ENCODE measurements around the gene BACH2. TPM values are rescaled to one million over a fixed set of nuclear protein-coding genes. Genes with fewer than 3 reads are reported as not detected.

Gene BACH2
- total and polyA plus RNA-seq, 2 experiments from 2014 or later = 1.6 to 5.7 TPM

GRCh38 chr6:90216072-90216977, 80.3 kb downstream of the BACH2 start (continued):
- TF ChIP-seq JUNB (IDR thresholded peaks at IDR 0.05; ENCODE audit: unreplicated experiment) (no peak), POLR2AphosphoS5 (IDR thresholded peaks at IDR 0.05; ENCODE audit: low read depth) (no peak), EZH2phosphoT487 (IDR thresholded peaks at IDR 0.05; ENCODE audit: unreplicated experiment) (no peak), NANOG (IDR thresholded peaks at IDR 0.05; ENCODE audit: borderline replicate concordance) (no peak), ZNF114 (CRISPR knock-in tag; IDR thresholded peaks at IDR 0.05) (no peak)
- TF ChIP-seq, protein P1, sequence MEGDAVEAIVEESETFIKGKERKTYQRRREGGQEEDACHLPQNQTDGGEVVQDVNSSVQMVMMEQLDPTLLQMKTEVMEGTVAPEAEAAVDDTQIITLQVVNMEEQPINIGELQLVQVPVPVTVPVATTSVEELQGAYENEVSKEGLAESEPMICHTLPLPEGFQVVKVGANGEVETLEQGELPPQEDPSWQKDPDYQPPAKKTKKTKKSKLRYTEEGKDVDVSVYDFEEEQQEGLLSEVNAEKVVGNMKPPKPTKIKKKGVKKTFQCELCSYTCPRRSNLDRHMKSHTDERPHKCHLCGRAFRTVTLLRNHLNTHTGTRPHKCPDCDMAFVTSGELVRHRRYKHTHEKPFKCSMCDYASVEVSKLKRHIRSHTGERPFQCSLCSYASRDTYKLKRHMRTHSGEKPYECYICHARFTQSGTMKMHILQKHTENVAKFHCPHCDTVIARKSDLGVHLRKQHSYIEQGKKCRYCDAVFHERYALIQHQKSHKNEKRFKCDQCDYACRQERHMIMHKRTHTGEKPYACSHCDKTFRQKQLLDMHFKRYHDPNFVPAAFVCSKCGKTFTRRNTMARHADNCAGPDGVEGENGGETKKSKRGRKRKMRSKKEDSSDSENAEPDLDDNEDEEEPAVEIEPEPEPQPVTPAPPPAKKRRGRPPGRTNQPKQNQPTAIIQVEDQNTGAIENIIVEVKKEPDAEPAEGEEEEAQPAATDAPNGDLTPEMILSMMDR (conservative IDR thresholded peaks at IDR 0.05; ENCODE audit: low read depth in 2 of 2) = no peak

- ATAC-seq (no peak), DNase-seq (ENCODE audit: low spot score) (no peak)
- H3K9me3 Mint-ChIP-seq = no peaks in the 10 kb centered on the region
- Histone ChIP-seq H3K4me2 (no peak overlapping the region), H3K36me3 (ENCODE audit: insufficient read depth) (no peaks in the 10 kb centered on the region), H3K9me2 (ENCODE audit: insufficient read depth) (peaks cover 3% of the 10 kb centered on the region; the same call in 1 of the 2 replicates), H3F3A (replicated peaks; ENCODE audit: low read depth) (no peaks in the 10 kb centered on the region), H3K79me2 (replicated peaks; ENCODE audit: insufficient read depth) (no peaks in the 10 kb centered on the region), H3K27me3 (ENCODE audit: insufficient read depth) (no peaks in the 10 kb centered on the region), H3K4me1 (ENCODE audit: insufficient read depth) (peaks cover 38% of the 10 kb centered on the region), H3K27ac (ENCODE audit: low read depth) (no peak overlapping the region), H4K20me1 (replicated peaks; ENCODE audit: insufficient read depth) (no peaks in the 10 kb centered on the region), H2AFZ (no peak overlapping the region), H3K4me3 (no peak overlapping the region)
- H3K27me3 Mint-ChIP-seq (ENCODE audit: insufficient read depth, low read depth, poor library complexity) = peaks cover 2% of the 10 kb centered on the region
- H3K36me3 Mint-ChIP-seq (ENCODE audit: low read depth) = no peaks in the 10 kb centered on the region
- no peak overlapping the region for H3K4me3 Mint-ChIP-seq
- no peaks in the 10 kb centered on the region; the same call in 2 of the 3 replicates for H3K4me1 Mint-ChIP-seq
- TF ChIP-seq, protein P2, sequence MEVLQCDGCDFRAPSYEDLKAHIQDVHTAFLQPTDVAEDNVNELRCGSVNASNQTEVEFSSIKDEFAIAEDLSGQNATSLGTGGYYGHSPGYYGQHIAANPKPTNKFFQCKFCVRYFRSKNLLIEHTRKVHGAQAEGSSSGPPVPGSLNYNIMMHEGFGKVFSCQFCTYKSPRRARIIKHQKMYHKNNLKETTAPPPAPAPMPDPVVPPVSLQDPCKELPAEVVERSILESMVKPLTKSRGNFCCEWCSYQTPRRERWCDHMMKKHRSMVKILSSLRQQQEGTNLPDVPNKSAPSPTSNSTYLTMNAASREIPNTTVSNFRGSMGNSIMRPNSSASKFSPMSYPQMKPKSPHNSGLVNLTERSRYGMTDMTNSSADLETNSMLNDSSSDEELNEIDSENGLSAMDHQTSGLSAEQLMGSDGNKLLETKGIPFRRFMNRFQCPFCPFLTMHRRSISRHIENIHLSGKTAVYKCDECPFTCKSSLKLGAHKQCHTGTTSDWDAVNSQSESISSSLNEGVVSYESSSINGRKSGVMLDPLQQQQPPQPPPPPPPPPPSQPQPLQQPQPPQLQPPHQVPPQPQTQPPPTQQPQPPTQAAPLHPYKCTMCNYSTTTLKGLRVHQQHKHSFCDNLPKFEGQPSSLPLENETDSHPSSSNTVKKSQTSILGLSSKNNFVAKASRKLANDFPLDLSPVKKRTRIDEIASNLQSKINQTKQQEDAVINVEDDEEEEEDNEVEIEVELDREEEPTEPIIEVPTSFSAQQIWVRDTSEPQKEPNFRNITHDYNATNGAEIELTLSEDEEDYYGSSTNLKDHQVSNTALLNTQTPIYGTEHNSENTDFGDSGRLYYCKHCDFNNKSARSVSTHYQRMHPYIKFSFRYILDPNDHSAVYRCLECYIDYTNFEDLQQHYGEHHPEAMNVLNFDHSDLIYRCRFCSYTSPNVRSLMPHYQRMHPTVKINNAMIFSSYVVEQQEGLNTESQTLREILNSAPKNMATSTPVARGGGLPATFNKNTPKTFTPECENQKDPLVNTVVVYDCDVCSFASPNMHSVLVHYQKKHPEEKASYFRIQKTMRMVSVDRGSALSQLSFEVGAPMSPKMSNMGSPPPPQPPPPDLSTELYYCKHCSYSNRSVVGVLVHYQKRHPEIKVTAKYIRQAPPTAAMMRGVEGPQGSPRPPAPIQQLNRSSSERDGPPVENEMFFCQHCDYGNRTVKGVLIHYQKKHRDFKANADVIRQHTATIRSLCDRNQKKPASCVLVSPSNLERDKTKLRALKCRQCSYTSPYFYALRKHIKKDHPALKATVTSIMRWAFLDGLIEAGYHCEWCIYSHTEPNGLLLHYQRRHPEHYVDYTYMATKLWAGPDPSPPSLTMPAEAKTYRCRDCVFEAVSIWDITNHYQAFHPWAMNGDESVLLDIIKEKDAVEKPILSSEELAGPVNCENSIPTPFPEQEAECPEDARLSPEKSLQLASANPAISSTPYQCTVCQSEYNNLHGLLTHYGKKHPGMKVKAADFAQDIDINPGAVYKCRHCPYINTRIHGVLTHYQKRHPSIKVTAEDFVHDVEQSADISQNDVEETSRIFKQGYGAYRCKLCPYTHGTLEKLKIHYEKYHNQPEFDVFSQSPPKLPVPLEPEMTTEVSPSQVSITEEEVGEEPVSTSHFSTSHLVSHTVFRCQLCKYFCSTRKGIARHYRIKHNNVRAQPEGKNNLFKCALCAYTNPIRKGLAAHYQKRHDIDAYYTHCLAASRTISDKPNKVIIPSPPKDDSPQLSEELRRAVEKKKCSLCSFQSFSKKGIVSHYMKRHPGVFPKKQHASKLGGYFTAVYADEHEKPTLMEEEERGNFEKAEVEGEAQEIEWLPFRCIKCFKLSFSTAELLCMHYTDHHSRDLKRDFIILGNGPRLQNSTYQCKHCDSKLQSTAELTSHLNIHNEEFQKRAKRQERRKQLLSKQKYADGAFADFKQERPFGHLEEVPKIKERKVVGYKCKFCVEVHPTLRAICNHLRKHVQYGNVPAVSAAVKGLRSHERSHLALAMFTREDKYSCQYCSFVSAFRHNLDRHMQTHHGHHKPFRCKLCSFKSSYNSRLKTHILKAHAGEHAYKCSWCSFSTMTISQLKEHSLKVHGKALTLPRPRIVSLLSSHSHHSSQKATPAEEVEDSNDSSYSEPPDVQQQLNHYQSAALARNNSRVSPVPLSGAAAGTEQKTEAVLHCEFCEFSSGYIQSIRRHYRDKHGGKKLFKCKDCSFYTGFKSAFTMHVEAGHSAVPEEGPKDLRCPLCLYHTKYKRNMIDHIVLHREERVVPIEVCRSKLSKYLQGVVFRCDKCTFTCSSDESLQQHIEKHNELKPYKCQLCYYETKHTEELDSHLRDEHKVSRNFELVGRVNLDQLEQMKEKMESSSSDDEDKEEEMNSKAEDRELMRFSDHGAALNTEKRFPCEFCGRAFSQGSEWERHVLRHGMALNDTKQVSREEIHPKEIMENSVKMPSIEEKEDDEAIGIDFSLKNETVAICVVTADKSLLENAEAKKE (CRISPR knock-in tag; IDR thresholded peaks at IDR 0.05) = no peak
- TF ChIP-seq ZNF114 (CRISPR knock-in tag; IDR thresholded peaks at IDR 0.05) (no peak), ETS1 (IDR thresholded peaks at IDR 0.05) (no peak), EZH2phosphoT487 (IDR thresholded peaks at IDR 0.05; ENCODE audit: unreplicated experiment) (no peak), ZNF331 (CRISPR knock-in tag; IDR thresholded peaks at IDR 0.05; ENCODE audit: low read depth) (no peak), EZH2 (IDR thresholded peaks at IDR 0.05; ENCODE audit: low read depth, unreplicated experiment) (no peak)
- TF ChIP-seq, protein P3, sequence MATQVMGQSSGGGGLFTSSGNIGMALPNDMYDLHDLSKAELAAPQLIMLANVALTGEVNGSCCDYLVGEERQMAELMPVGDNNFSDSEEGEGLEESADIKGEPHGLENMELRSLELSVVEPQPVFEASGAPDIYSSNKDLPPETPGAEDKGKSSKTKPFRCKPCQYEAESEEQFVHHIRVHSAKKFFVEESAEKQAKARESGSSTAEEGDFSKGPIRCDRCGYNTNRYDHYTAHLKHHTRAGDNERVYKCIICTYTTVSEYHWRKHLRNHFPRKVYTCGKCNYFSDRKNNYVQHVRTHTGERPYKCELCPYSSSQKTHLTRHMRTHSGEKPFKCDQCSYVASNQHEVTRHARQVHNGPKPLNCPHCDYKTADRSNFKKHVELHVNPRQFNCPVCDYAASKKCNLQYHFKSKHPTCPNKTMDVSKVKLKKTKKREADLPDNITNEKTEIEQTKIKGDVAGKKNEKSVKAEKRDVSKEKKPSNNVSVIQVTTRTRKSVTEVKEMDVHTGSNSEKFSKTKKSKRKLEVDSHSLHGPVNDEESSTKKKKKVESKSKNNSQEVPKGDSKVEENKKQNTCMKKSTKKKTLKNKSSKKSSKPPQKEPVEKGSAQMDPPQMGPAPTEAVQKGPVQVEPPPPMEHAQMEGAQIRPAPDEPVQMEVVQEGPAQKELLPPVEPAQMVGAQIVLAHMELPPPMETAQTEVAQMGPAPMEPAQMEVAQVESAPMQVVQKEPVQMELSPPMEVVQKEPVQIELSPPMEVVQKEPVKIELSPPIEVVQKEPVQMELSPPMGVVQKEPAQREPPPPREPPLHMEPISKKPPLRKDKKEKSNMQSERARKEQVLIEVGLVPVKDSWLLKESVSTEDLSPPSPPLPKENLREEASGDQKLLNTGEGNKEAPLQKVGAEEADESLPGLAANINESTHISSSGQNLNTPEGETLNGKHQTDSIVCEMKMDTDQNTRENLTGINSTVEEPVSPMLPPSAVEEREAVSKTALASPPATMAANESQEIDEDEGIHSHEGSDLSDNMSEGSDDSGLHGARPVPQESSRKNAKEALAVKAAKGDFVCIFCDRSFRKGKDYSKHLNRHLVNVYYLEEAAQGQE (IDR thresholded peaks at IDR 0.05; ENCODE audit: unreplicated experiment) = no peak
- no peak overlapping the region for H3K27ac Mint-ChIP-seq
Observed at GRCh38 chr6:90214966-90215365, 81.7 kb downstream of the BACH2 start.

Data from GM23338 (cell line).